ENCODE data around the gene SFRP5.

SFRP5 gene

GRCh38 chr10:97761331-97761865 lies 10.4 kb downstream of the SFRP5 start:
- no peak overlapping the region for H3K27ac ChIP-seq (ENCODE audit: low read depth, low read length)
- H3K27me3 ChIP-seq (ENCODE audit: insufficient read depth, low read length, poor library complexity): no peaks in the 10 kb centered on the region
- no peak overlapping the region for H3K56ac ChIP-seq (ENCODE audit: low read length)
- no peak overlapping the region for H2AK5ac ChIP-seq (ENCODE audit: low read length)
- no peak overlapping the region for H3K4me3 ChIP-seq (ENCODE audit: low read length)
- peaks cover 8% of the 10 kb centered on the region for H3K36me3 ChIP-seq (ENCODE audit: control insufficient read depth, insufficient read depth, low read length)
- H3K79me2 ChIP-seq (ENCODE audit: control insufficient read depth, insufficient read depth, low read length): no peaks in the 10 kb centered on the region
- no peak overlapping the region for H3K4me2 ChIP-seq (ENCODE audit: low read length)
- DNase-seq: no peak
- no CpG with 5 or more reads among the region's 8 CpGs for WGBS (ENCODE audit: extremely low coverage, insufficient coverage, low lambda C conversion rate)
- H3K9ac ChIP-seq (ENCODE audit: low read length): no peak overlapping the region
- no peak overlapping the region for H2BK15ac ChIP-seq (replicated peaks; ENCODE audit: low read depth)
- no peak overlapping the region for H4K8ac ChIP-seq (ENCODE audit: low read depth, low read length)
- H2BK120ac ChIP-seq (ENCODE audit: low read depth, low read length): no peak overlapping the region
- H3K4ac ChIP-seq (ENCODE audit: low read depth, low read length): no peak overlapping the region
- no peak overlapping the region for H2BK5ac ChIP-seq (ENCODE audit: low read length)
- H3K79me1 ChIP-seq (ENCODE audit: low read length): no peaks in the 10 kb centered on the region
- H4K5ac ChIP-seq (ENCODE audit: low read length): no peak overlapping the region
- H3K4me1 ChIP-seq (ENCODE audit: control insufficient read depth, low read depth, low read length): no peaks in the 10 kb centered on the region
- no peak overlapping the region for H3K23ac ChIP-seq (ENCODE audit: low read length)
- H3K18ac ChIP-seq (ENCODE audit: low read length): no peak overlapping the region

- Histone ChIP-seq H2AK5ac (ENCODE audit: low read length) (no peak overlapping the region), H3K18ac (ENCODE audit: low read length) (no peak overlapping the region), H4K8ac (ENCODE audit: low read depth, low read length) (no peak overlapping the region), H3K79me1 (ENCODE audit: low read length) (no peaks in the 10 kb centered on the region), H3K4me3 (ENCODE audit: low read length) (no peak overlapping the region), H3K4ac (ENCODE audit: low read depth, low read length) (no peak overlapping the region), H3K27ac (ENCODE audit: low read depth, low read length) (no peak overlapping the region), H2BK120ac (ENCODE audit: low read depth, low read length) (no peak overlapping the region), H3K56ac (ENCODE audit: low read length) (no peak overlapping the region), H4K5ac (ENCODE audit: low read length) (no peak overlapping the region), H3K27me3 (ENCODE audit: insufficient read depth, low read length, poor library complexity) (no peaks in the 10 kb centered on the region), H3K79me2 (ENCODE audit: control insufficient read depth, insufficient read depth, low read length) (no peaks in the 10 kb centered on the region), H3K23ac (ENCODE audit: low read length) (no peak overlapping the region), H3K4me1 (ENCODE audit: control insufficient read depth, low read depth, low read length) (no peaks in the 10 kb centered on the region), H3K4me2 (ENCODE audit: low read length) (no peak overlapping the region), H3K9ac (ENCODE audit: low read length) (no peak overlapping the region), H3K36me3 (ENCODE audit: control insufficient read depth, insufficient read depth, low read length) (peaks cover 12% of the 10 kb centered on the region), H2BK15ac (replicated peaks; ENCODE audit: low read depth) (no peak overlapping the region), H2BK5ac (ENCODE audit: low read length) (no peak overlapping the region)
- no peak for DNase-seq
- WGBS (ENCODE audit: extremely low coverage, insufficient coverage, low lambda C conversion rate): no CpG with 5 or more reads among the region's 11 CpGs
Observed at GRCh38 chr10:97760461-97761257, 11.1 kb downstream of the SFRP5 start.

DNA sequence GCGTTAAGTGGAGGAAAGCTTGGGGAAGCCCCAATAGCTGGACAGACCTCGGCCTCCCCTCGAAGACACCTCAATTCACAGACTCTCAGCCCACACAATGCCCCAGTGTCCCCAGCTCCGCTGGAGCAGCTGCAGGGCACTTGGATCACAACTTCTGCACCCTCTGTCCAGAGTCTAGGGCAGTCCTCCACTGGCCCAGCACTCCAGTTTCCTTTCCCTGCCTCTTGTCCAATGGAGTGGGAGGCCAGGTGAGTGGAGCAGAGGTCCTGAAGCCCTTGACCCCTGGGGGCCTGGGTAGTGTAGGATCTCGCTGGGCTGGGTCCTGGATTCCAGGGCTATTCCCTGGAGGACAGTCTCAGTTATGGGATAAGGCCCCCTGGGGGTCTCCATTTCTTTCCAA lies 11.9 kb downstream of the SFRP5 start:
- Histone ChIP-seq H3K27me3 (ENCODE audit: insufficient read depth, low read length, poor library complexity) (no peaks in the 10 kb centered on the region), H3K4me1 (ENCODE audit: control insufficient read depth, low read depth, low read length) (no peaks in the 10 kb centered on the region), H3K4me2 (ENCODE audit: low read length) (no peak overlapping the region), H3K27ac (ENCODE audit: low read depth, low read length) (no peak overlapping the region), H3K4me3 (ENCODE audit: low read length) (no peak overlapping the region), H3K4ac (ENCODE audit: low read depth, low read length) (no peak overlapping the region), H3K23ac (ENCODE audit: low read length) (no peak overlapping the region), H3K18ac (ENCODE audit: low read length) (no peak overlapping the region), H3K56ac (ENCODE audit: low read length) (no peak overlapping the region), H2AK5ac (ENCODE audit: low read length) (no peak overlapping the region), H3K79me1 (ENCODE audit: low read length) (no peaks in the 10 kb centered on the region), H2BK15ac (replicated peaks; ENCODE audit: low read depth) (no peak overlapping the region), H2BK120ac (ENCODE audit: low read depth, low read length) (no peak overlapping the region), H2BK5ac (ENCODE audit: low read length) (no peak overlapping the region), H3K36me3 (ENCODE audit: control insufficient read depth, insufficient read depth, low read length) (peaks cover 12% of the 10 kb centered on the region), H3K9ac (ENCODE audit: low read length) (no peak overlapping the region), H4K8ac (ENCODE audit: low read depth, low read length) (no peak overlapping the region), H4K5ac (ENCODE audit: low read length) (no peak overlapping the region), H3K79me2 (ENCODE audit: control insufficient read depth, insufficient read depth, low read length) (no peaks in the 10 kb centered on the region)
- DNase-seq: no peak
- no CpG with 5 or more reads among the region's 5 CpGs for WGBS (ENCODE audit: extremely low coverage, insufficient coverage, low lambda C conversion rate)

- no peak overlapping the region for H3K4ac ChIP-seq (ENCODE audit: low read depth, low read length)
- no peak overlapping the region for H3K9ac ChIP-seq (ENCODE audit: low read length)
- no peak overlapping the region for H3K18ac ChIP-seq (ENCODE audit: low read length)
- no peak overlapping the region for H3K27ac ChIP-seq (ENCODE audit: low read depth, low read length)
- no peak overlapping the region for H2BK15ac ChIP-seq (replicated peaks; ENCODE audit: low read depth)
- H2AK5ac ChIP-seq (ENCODE audit: low read length): no peak overlapping the region
- H3K23ac ChIP-seq (ENCODE audit: low read length): no peak overlapping the region
- H2BK120ac ChIP-seq (ENCODE audit: low read depth, low read length): no peak overlapping the region
- H3K4me2 ChIP-seq (ENCODE audit: low read length): no peak overlapping the region
- no peak overlapping the region for H3K56ac ChIP-seq (ENCODE audit: low read length)
- no peak overlapping the region for H2BK5ac ChIP-seq (ENCODE audit: low read length)
- no peaks in the 10 kb centered on the region for H3K4me1 ChIP-seq (ENCODE audit: control insufficient read depth, low read depth, low read length)
- H3K4me3 ChIP-seq (ENCODE audit: low read length): no peak overlapping the region
- H3K36me3 ChIP-seq (ENCODE audit: control insufficient read depth, insufficient read depth, low read length): peaks cover 17% of the 10 kb centered on the region
- peak; percentile 88 for DNase-seq
- no CpG with 5 or more reads among the region's 5 CpGs for WGBS (ENCODE audit: extremely low coverage, insufficient coverage, low lambda C conversion rate)
- no peaks in the 10 kb centered on the region for H3K79me1 ChIP-seq (ENCODE audit: low read length)
- H3K79me2 ChIP-seq (ENCODE audit: control insufficient read depth, insufficient read depth, low read length): no peaks in the 10 kb centered on the region
- H4K5ac ChIP-seq (ENCODE audit: low read length): no peak overlapping the region
- H4K8ac ChIP-seq (ENCODE audit: low read depth, low read length): no peak overlapping the region
- no peaks in the 10 kb centered on the region for H3K27me3 ChIP-seq (ENCODE audit: insufficient read depth, low read length, poor library complexity)
Observed at GRCh38 chr10:97759158-97759887, 12.5 kb downstream of the SFRP5 start.

- H2BK5ac ChIP-seq (ENCODE audit: low read length): no peak overlapping the region
- no peak overlapping the region for H3K56ac ChIP-seq (ENCODE audit: low read length)
- WGBS (ENCODE audit: extremely low coverage, insufficient coverage, low lambda C conversion rate): no CpG with 5 or more reads among the region's 6 CpGs
- no peaks in the 10 kb centered on the region for H3K79me1 ChIP-seq (ENCODE audit: low read length)
- no peaks in the 10 kb centered on the region for H3K27me3 ChIP-seq (ENCODE audit: insufficient read depth, low read length, poor library complexity)
- H3K23ac ChIP-seq (ENCODE audit: low read length): no peak overlapping the region
- no peak overlapping the region for H4K8ac ChIP-seq (ENCODE audit: low read depth, low read length)
- H3K4ac ChIP-seq (ENCODE audit: low read depth, low read length): no peak overlapping the region
- H3K4me2 ChIP-seq (ENCODE audit: low read length): no peak overlapping the region
- no peak overlapping the region for H3K18ac ChIP-seq (ENCODE audit: low read length)
- no peak for DNase-seq
- no peaks in the 10 kb centered on the region for H3K4me1 ChIP-seq (ENCODE audit: control insufficient read depth, low read depth, low read length)
- H4K5ac ChIP-seq (ENCODE audit: low read length): no peak overlapping the region
- no peak overlapping the region for H3K4me3 ChIP-seq (ENCODE audit: low read length)
- no peaks in the 10 kb centered on the region for H3K79me2 ChIP-seq (ENCODE audit: control insufficient read depth, insufficient read depth, low read length)
- H3K27ac ChIP-seq (ENCODE audit: low read depth, low read length): no peak overlapping the region
- no peak overlapping the region for H2BK120ac ChIP-seq (ENCODE audit: low read depth, low read length)
- H2AK5ac ChIP-seq (ENCODE audit: low read length): no peak overlapping the region
- H2BK15ac ChIP-seq (replicated peaks; ENCODE audit: low read depth): no peak overlapping the region
- H3K9ac ChIP-seq (ENCODE audit: low read length): no peak overlapping the region
- peaks cover 17% of the 10 kb centered on the region for H3K36me3 ChIP-seq (ENCODE audit: control insufficient read depth, insufficient read depth, low read length)
Observed at GRCh38 chr10:97757471-97757870, 14.3 kb downstream of the SFRP5 start.
